Psoas muscle (tissue), 8 donors: ENCODE measurements around the gene RANBP17. TPM values are rescaled to one million over a fixed set of nuclear protein-coding genes. Genes with fewer than 3 reads are reported as not detected.

ENCODE experiments used
- ATAC-seq, 4 donors: fragments of 200-7000 bp; cut with Tn5 transposase; one replicate each; pipeline ENCODE4 v1.9.1; 2020; ENCODE audit warnings: moderate library complexity in 3 of 4, mild to moderate bottlenecking in 2 of 4
- DNase-seq, 2 donors: peaks; one replicate each; pipeline ENCODE4 v3.0.0-alpha.2; 2020
- H3K27ac ChIP-seq: fragments of 200-600 bp; one replicate; pipeline ENCODE4 v1.8.0; 2022
- H3K27me3 ChIP-seq, 3 donors: fragments of 200-600 bp in 1 of 3; one replicate each; pipeline versions ENCODE4 v1.6.1 to v1.8.0; 2013 to 2022; ENCODE audit warnings: low read length in 2 of 3, mild to moderate bottlenecking in 2 of 3, moderate library complexity in 1 of 3; ENCODE audit not compliant: insufficient read depth in 3 of 3
- H3K36me3 ChIP-seq, 2 donors: fragments of 200-600 bp in 1 of 2; one replicate each; pipeline versions ENCODE4 v1.6.1 to v1.8.0; 2013 to 2022; ENCODE audit warnings: low read depth in 1 of 2, mild to moderate bottlenecking in 1 of 2, moderate library complexity in 1 of 2; ENCODE audit not compliant: insufficient read depth in 1 of 2
- H3K4me1 ChIP-seq: fragments of 200-600 bp; one replicate; pipeline ENCODE4 v1.8.0; 2022
- H3K4me3 ChIP-seq: fragments of 200-600 bp; one replicate; pipeline ENCODE4 v1.8.0; 2022; ENCODE audit warnings: mild to moderate bottlenecking
- H3K9me3 ChIP-seq: fragments of 200-600 bp; one replicate; pipeline ENCODE4 v1.8.0; 2022
- CTCF ChIP-seq: fragments of 200-600 bp; IDR thresholded peaks from one replicate; pipeline ENCODE4 v1.8.0; 2022; ENCODE audit warnings: antibody characterized with exemption
- WGBS, 3 donors: extraction: QIAGEN DNeasy Blood & Tissue Kit; methylation state at CpG; one replicate each; pipeline versions ENCODE4 v1.1.6 to v1.1.7; 2013; 5-methylcytosine and 5-hydroxymethylcytosine counted together
- intact Hi-C, 2 donors: fragments of 100-400 bp; cut with DNase I; formaldehyde crosslinking; loops; one replicate each; pipeline versions ENCODE4 v1.11.0 to v1.14.2; 2022
- polyA plus RNA-seq, 3 donors: library from polyadenylated mRNA; stranded (reverse); fragments of 200-250 nt; gene quantifications; one replicate each; pipeline ENCODE4 v1.2.3, GENCODE V29; 2013
- total RNA-seq, 4 donors: library from RNA; stranded (reverse); fragmentation: NEBNext Ultra II Directional in 2 of 4; extraction: Animal tissue kit (Norgen Biotek cat#: 25700) in 2 of 4; gene quantifications; one replicate each; pipeline versions ENCODE4 v1.2.1 to v1.2.4, GENCODE V29; 2021 to 2023
- donor health status: healthy with polysubstance abuse.
- donor health status: DM: no; HTN: no; CAD: no; lungs with moderate emphysema.
- donor health status: Bipolar disorder and iron deficiency.
- donor health status: healthy.
- donor health status: DM: yes; HTN: yes; CAD: no.
- donor health status: DM: no; HTN: no; CAD: no.
- donor health status: DM: no; HTN: no; CAD: no.
- donor health status: DM: yes; HTN: yes; CAD: no.

The RANBP17 gene
- total and polyA plus RNA-seq, 7 donors, result 0.03 to 3.2 (median 1.0) TPM

GRCh38 chr5:171310212-171310818, 448.5 kb downstream of the RANBP17 start:
- TF ChIP-seq CTCF, result peak; percentile 38
- intact Hi-C loops, result no loop called here
- no peak overlapping the region for H3K27ac ChIP-seq
- 2 to 6% (median 3%) methylated on average over 38 to 41 of the region's 41 CpGs for WGBS, 3 donors
- no peaks in the 10 kb centered on the region for H3K36me3 ChIP-seq
- DNase-seq (peak in 1 of 2 donors; percentile 61), ATAC-seq (peak in 3 of 4 donors; percentile 53 to 68 (median 57))
- H3K4me1 ChIP-seq, result peaks cover 33% of the 10 kb centered on the region
- H3K9me3 ChIP-seq, result no peaks in the 10 kb centered on the region
- peaks cover 7 to 98% (median 56%) of the 10 kb centered on the region in 3 donors for H3K27me3 ChIP-seq
- peak overlapping the region; percentile 39 for H3K4me3 ChIP-seq

DNA sequence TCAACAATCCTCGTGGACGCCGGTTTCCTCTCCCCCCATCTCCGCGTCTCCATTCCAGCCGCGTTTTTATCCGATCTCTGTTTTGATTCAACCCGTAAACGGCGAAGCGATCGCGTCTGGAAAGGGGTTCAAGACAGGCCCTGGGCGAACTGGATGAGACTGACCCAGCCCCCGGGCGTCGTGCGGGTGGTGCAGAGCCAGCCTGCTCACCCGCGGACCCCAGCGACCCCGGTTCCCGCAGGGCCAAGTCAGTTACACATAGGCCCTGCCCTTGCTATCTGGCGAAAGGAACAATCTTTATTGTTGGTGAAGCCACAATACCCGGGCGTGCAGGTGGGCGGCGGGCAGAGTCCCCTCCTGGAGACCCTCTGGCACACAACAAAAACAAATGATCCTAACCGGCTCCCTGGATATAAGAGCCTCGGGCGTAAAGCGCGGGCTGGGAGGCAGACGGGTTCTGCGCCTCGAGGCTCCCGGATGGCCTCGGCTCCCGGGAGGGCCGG, 449.1 kb downstream of the RANBP17 start:
- H3K4me1 ChIP-seq, result peaks cover 35% of the 10 kb centered on the region
- WGBS, 3 donors, result 1 to 2% (median 2%) methylated on average over 41 of the region's 41 CpGs
- DNase-seq (no peak), ATAC-seq (no peak)
- no peaks in the 10 kb centered on the region for H3K9me3 ChIP-seq
- peaks cover 7 to 98% (median 62%) of the 10 kb centered on the region in 3 donors for H3K27me3 ChIP-seq
- H3K4me3 ChIP-seq, result peak overlapping the region; percentile 39
- TF ChIP-seq CTCF, result no peak
- H3K27ac ChIP-seq, result no peak overlapping the region
- intact Hi-C loops, result no loop called here
- H3K36me3 ChIP-seq, result no peaks in the 10 kb centered on the region

DNA sequence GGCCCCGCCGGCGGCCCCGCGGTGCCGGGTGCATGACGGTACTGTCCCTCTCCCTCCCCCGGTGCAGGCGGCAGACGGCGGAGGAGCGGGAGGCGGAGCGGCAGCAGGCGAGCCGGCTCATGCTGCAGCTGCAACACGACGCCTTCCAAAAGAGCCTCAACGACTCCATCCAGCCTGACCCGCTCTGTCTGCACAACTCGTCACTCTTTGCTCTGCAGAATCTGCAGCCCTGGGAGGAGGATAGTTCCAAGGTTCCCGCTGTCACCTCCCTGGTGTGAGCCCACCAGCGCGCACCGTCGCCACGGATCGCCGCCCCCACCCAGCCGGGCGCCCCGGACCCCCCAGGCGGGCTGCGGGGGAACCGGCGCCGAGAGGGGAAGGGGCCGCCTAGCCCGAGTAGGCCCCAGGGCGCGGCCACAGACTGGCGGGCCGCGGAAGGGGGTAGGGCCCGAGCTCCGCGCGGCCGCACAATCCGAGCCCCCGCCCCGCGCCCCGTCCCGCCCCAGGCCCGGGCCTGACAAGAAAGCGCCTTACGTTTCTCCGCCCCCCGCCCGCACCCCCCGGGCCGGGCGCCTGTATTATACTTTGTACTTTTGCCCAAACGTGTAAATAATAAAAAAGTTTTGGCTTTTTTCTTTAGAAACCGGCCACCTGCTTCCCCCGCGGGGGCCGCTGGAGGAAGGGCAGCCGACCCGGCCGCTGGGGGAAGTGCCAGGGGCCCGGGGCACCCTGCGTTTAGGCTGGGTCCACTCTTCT, 449.7 kb downstream of the RANBP17 start:
- H3K27ac ChIP-seq, result no peak overlapping the region
- WGBS, 3 donors, result 1% methylated on average over 34 to 74 of the region's 74 CpGs
- TF ChIP-seq CTCF, result no peak
- H3K4me1 ChIP-seq, result peaks cover 35% of the 10 kb centered on the region
- ATAC-seq, result peak in 2 of 4 donors; percentile 23 to 36
- H3K4me3 ChIP-seq, result peak overlapping the region; percentile 39
- no peak for DNase-seq
- H3K27me3 ChIP-seq, result peaks cover 7 to 98% (median 67%) of the 10 kb centered on the region in 3 donors
- intact Hi-C loops, result no loop called here
- no peaks in the 10 kb centered on the region for H3K36me3 ChIP-seq
- no peaks in the 10 kb centered on the region for H3K9me3 ChIP-seq

GRCh38 chr5:171312129-171312974, 450.5 kb downstream of the RANBP17 start:
- TF ChIP-seq CTCF, result no peak
- no peaks in the 10 kb centered on the region for H3K36me3 ChIP-seq
- H3K4me3 ChIP-seq, result peak overlapping the region; percentile 39
- intact Hi-C loops, result no loop called here
- peaks cover 40% of the 10 kb centered on the region for H3K4me1 ChIP-seq
- no peak overlapping the region for H3K27ac ChIP-seq
- peaks cover 7 to 98% (median 72%) of the 10 kb centered on the region in 3 donors for H3K27me3 ChIP-seq
- H3K9me3 ChIP-seq, result no peaks in the 10 kb centered on the region
- WGBS, 3 donors, result 3 to 4% (median 4%) methylated on average over 70 to 74 of the region's 74 CpGs
- ATAC-seq (no peak), DNase-seq (no peak)
